ENCODE data around the gene PADI4.

GRCh38 chr1:17350928-17351446 is 43.0 kb downstream of the PADI4 start:
- TF ChIP-seq TCF12 (IDR thresholded peaks at IDR 0.05; ENCODE audit: low read depth) (no peak), NFIC (IDR thresholded peaks at IDR 0.05) (no peak), CEBPB (IDR thresholded peaks at IDR 0.05) (no peak), REST (IDR thresholded peaks at IDR 0.05; ENCODE audit: low read depth) (no peak), MAX (IDR thresholded peaks at IDR 0.05) (no peak), ZBTB7A (IDR thresholded peaks at IDR 0.05; ENCODE audit: low read depth) (no peak), EP300 (IDR thresholded peaks at IDR 0.05; ENCODE audit: borderline replicate concordance) (no peak), TAF1 (IDR thresholded peaks at IDR 0.05; ENCODE audit: low read depth) (no peak), FOXM1 (IDR thresholded peaks at IDR 0.05; ENCODE audit: borderline replicate concordance, low read depth) (no peak), YY1 (IDR thresholded peaks at IDR 0.05; ENCODE audit: low read depth) (no peak)
